GM12878 (cell line): ENCODE data around the gene SLC29A1. TPM values are rescaled to one million over a fixed set of nuclear protein-coding genes. Genes with fewer than 3 reads are reported as not detected.

Experiments
- BRCA1 ChIP-seq: IDR thresholded peaks from 2 replicates; pipeline ENCODE4 v1.6.1; 2011; ENCODE audit warnings: low read depth, low read length, improper control_type of control experiment
- CBX5 ChIP-seq: sonication (generic); IDR thresholded peaks from 2 replicates; pipeline ENCODE4 v1.6.1; 2016; ENCODE audit warnings: low read depth, moderate library complexity, mild to moderate bottlenecking, inconsistent platforms
- ESRRA ChIP-seq: IDR thresholded peaks from 2 replicates; pipeline ENCODE4 v1.6.1; 2012; ENCODE audit warnings: mild to moderate bottlenecking, low read length, improper control_type of control experiment
- ETV6 ChIP-seq, 2 experiments: fragments of 450-650 bp in 1 of 2; IDR thresholded peaks in 1 of 2; conservative IDR thresholded peaks in 1 of 2; 2 replicates each; pipeline ENCODE4 v1.6.1; 2014; ENCODE audit warnings: antibody characterized with exemption in 1 of 2, borderline replicate concordance in 1 of 2, low read depth in 1 of 2, mild to moderate bottlenecking in 1 of 2, moderate library complexity in 1 of 2
- EZH2 ChIP-seq: IDR thresholded peaks from 2 replicates; pipeline ENCODE4 v1.6.1; 2012; ENCODE audit warnings: low read depth, mild to moderate bottlenecking, control low read depth, inconsistent platforms, low read length, borderline replicate concordance; ENCODE audit not compliant: control insufficient read depth
- HDGF ChIP-seq: fragments of 450-650 bp; IDR thresholded peaks from 2 replicates; pipeline ENCODE4 v1.6.1; 2016; ENCODE audit warnings: antibody characterized with exemption
- KAT2A ChIP-seq: conservative IDR thresholded peaks from 2 replicates; pipeline ENCODE4 v1.6.1; 2011; ENCODE audit warnings: low read depth, low read length; ENCODE audit not compliant: control insufficient read depth
- NBN ChIP-seq: fragments of 450-650 bp; IDR thresholded peaks from 2 replicates; pipeline ENCODE4 v1.6.1; 2016
- NFXL1 ChIP-seq: fragments of 450-650 bp; IDR thresholded peaks from 2 replicates; pipeline ENCODE4 v1.6.1; 2017; ENCODE audit warnings: antibody characterized with exemption, mild to moderate bottlenecking, borderline replicate concordance
- POU2F2 ChIP-seq: IDR thresholded peaks from 3 replicates; pipeline ENCODE4 v1.6.1; 2011; ENCODE audit warnings: low read depth, mild to moderate bottlenecking, low read length, borderline replicate concordance
- SREBF1 ChIP-seq: IDR thresholded peaks from 2 replicates; pipeline ENCODE4 v1.6.1; 2012; ENCODE audit warnings: mild to moderate bottlenecking, low read length
- SREBF2 ChIP-seq: IDR thresholded peaks from 2 replicates; pipeline ENCODE4 v1.6.1; 2012; ENCODE audit warnings: mild to moderate bottlenecking, low read length
- YBX1 ChIP-seq: fragments of 450-650 bp; IDR thresholded peaks from 2 replicates; pipeline ENCODE4 v1.6.1; 2016; ENCODE audit warnings: antibody characterized with exemption
- ZNF217 ChIP-seq: fragments of 450-650 bp; IDR thresholded peaks from 2 replicates; pipeline ENCODE4 v1.6.1; 2017; ENCODE audit warnings: antibody characterized with exemption, mild to moderate bottlenecking
- ZNF24 ChIP-seq: fragments of 450-650 bp; IDR thresholded peaks from 2 replicates; pipeline ENCODE4 v1.6.1; 2017; ENCODE audit warnings: antibody characterized with exemption, mild to moderate bottlenecking
- ZSCAN29 ChIP-seq: fragments of 450-650 bp; IDR thresholded peaks from 2 replicates; pipeline ENCODE4 v1.6.1; 2017; ENCODE audit warnings: mild to moderate bottlenecking, moderate library complexity
- ZZZ3 ChIP-seq: IDR thresholded peaks from 2 replicates; pipeline ENCODE4 v1.6.1; 2011; ENCODE audit warnings: low read depth; ENCODE audit not compliant: control insufficient read depth, insufficient read length
- polyA plus RNA-seq, 11 experiments: library from polyadenylated mRNA; depleted of rRNA in 4 of 11; unstranded in 6 of 11; stranded (reverse) in 5 of 11; fragments of >200 nt; fragmentation: Nextera tagmentation in 4 of 11; fragmentation: Illumina TruSeq in 1 of 11; extraction: Ambion mirVana in 4 of 11; extraction: Trizol in 1 of 11; gene quantifications; 1 replicate in 1 of 11; 2 replicates in 10 of 11; pipeline versions ENCODE4 v1.2.1 to v1.2.3, GENCODE V29; 2011 to 2016; ENCODE audit warnings: inconsistent platforms in 2 of 11, missing spikeins in 2 of 11, low read depth in 1 of 11
- total RNA-seq, 4 experiments: library from RNA; depleted of rRNA in 3 of 4; stranded (reverse); fragments of >200 nt in 3 of 4; fragmentation: Illumina TruSeq in 1 of 4; extraction: Trizol in 1 of 4; gene quantifications; 2 replicates each; pipeline versions ENCODE4 v1.2.1 to v1.2.3, GENCODE V29; 2013 to 2021
- TF ChIP-seq, protein P1 (sequence below): IDR thresholded peaks from 2 replicates; pipeline ENCODE4 v1.6.1; 2011; ENCODE audit warnings: mild to moderate bottlenecking, low read depth, low read length, moderate library complexity; ENCODE audit not compliant: insufficient replicate concordance
- TF ChIP-seq, protein P2 (sequence below): fragments of 450-650 bp; IDR thresholded peaks from 2 replicates; pipeline ENCODE4 v1.6.1; 2016; ENCODE audit warnings: mild to moderate bottlenecking
- TF ChIP-seq, protein P3 (sequence below): fragments of 450-650 bp; IDR thresholded peaks from 2 replicates; pipeline ENCODE4 v1.6.1; 2017; ENCODE audit warnings: mild to moderate bottlenecking, moderate library complexity
- TF ChIP-seq, protein P4 (sequence below): fragments of 450-650 bp; IDR thresholded peaks from 2 replicates; pipeline ENCODE4 v1.6.1; 2017; ENCODE audit warnings: low read depth, mild to moderate bottlenecking, moderate library complexity
- TF ChIP-seq, protein P5 (sequence below): IDR thresholded peaks from 2 replicates; pipeline ENCODE4 v1.6.1; 2012; ENCODE audit warnings: low read depth, low read length, improper control_type of control experiment

The SLC29A1 gene
- total and polyA plus RNA-seq, 10 of the 15 experiments (the other 5 are each of a cell fraction or from before 2014, with no cell fraction given) = 10.0 to 132 (median 93.4) TPM

DNA sequence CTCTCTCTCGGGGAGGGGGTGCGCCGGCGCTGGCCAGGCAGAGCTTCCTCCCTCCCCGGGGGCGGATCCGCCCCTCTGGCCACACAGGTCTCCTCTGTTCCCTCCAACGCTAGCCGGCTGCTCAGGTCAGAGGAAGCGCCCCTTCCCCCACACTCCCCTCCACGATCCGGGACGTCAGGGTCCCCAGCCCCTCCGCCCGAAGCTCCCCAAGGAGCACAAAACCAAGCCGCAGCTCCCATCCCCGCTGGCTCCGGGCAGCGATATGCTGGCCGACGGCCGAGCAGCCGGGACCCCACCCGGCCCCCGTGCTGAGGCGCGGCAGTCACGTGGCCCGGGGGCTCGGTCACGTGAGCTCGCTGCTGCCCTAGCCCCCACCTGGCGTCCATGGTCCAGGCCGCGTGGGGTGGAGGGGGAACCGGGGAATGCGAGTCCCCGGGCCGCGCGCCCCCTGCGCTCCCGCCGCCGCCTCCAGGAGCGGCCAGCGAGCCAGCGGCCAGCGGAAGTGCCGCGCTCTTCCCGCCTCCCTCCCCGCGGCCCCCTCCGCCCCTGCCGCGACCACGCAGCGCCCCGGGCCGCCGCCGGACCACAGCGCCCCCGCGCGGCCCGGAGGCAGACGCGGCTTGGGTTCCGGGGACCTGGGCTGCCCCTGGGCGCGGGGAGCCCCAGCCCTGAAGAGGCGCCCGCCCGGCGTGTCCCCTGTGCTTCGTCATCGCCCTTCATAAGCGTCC lies 33.8 kb downstream of the SLC29A1 start, which contains the start of gene SLC35B2 (continued):
- TF ChIP-seq, protein P1, sequence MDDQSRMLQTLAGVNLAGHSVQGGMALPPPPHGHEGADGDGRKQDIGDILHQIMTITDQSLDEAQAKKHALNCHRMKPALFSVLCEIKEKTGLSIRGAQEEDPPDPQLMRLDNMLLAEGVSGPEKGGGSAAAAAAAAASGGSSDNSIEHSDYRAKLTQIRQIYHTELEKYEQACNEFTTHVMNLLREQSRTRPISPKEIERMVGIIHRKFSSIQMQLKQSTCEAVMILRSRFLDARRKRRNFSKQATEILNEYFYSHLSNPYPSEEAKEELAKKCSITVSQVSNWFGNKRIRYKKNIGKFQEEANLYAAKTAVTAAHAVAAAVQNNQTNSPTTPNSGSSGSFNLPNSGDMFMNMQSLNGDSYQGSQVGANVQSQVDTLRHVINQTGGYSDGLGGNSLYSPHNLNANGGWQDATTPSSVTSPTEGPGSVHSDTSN = peak; percentile 33
- TF ChIP-seq SREBF1 (no peak), ESRRA (no peak), ZNF217 (0 out of 2 replicates have a peak, but pooled peaks have one; percentile 61), CBX5 (no peak), NFXL1 (no peak), NBN (no peak; the same call in 1 of the 2 replicates), KAT2A (no peak), ETV6 (conservative IDR thresholded peaks at IDR 0.05 in 1 of 2, IDR thresholded peaks at IDR 0.05 in 1 of 2; ENCODE audit: borderline replicate concordance in 1 of 2, low read depth in 1 of 2) (0 out of 4 replicates have a peak, but pooled peaks of 1 of the 2 experiments have one; percentile 27), BRCA1 (no peak), ZNF24 (no peak), HDGF (peak; percentile 49; the same call in 1 of the 2 replicates), YBX1 (no peak), ZZZ3 (no peak), POU2F2 (no peak), ZSCAN29 (no peak), EZH2 (no peak), SREBF2 (no peak)
- TF ChIP-seq, protein P2, sequence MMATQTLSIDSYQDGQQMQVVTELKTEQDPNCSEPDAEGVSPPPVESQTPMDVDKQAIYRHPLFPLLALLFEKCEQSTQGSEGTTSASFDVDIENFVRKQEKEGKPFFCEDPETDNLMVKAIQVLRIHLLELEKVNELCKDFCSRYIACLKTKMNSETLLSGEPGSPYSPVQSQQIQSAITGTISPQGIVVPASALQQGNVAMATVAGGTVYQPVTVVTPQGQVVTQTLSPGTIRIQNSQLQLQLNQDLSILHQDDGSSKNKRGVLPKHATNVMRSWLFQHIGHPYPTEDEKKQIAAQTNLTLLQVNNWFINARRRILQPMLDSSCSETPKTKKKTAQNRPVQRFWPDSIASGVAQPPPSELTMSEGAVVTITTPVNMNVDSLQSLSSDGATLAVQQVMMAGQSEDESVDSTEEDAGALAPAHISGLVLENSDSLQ = no peak
- TF ChIP-seq, protein P3, sequence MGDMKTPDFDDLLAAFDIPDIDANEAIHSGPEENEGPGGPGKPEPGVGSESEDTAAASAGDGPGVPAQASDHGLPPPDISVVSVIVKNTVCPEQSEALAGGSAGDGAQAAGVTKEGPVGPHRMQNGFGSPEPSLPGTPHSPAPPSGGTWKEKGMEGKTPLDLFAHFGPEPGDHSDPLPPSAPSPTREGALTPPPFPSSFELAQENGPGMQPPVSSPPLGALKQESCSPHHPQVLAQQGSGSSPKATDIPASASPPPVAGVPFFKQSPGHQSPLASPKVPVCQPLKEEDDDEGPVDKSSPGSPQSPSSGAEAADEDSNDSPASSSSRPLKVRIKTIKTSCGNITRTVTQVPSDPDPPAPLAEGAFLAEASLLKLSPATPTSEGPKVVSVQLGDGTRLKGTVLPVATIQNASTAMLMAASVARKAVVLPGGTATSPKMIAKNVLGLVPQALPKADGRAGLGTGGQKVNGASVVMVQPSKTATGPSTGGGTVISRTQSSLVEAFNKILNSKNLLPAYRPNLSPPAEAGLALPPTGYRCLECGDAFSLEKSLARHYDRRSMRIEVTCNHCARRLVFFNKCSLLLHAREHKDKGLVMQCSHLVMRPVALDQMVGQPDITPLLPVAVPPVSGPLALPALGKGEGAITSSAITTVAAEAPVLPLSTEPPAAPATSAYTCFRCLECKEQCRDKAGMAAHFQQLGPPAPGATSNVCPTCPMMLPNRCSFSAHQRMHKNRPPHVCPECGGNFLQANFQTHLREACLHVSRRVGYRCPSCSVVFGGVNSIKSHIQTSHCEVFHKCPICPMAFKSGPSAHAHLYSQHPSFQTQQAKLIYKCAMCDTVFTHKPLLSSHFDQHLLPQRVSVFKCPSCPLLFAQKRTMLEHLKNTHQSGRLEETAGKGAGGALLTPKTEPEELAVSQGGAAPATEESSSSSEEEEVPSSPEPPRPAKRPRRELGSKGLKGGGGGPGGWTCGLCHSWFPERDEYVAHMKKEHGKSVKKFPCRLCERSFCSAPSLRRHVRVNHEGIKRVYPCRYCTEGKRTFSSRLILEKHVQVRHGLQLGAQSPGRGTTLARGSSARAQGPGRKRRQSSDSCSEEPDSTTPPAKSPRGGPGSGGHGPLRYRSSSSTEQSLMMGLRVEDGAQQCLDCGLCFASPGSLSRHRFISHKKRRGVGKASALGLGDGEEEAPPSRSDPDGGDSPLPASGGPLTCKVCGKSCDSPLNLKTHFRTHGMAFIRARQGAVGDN = peak; percentile 6
- TF ChIP-seq, protein P4, sequence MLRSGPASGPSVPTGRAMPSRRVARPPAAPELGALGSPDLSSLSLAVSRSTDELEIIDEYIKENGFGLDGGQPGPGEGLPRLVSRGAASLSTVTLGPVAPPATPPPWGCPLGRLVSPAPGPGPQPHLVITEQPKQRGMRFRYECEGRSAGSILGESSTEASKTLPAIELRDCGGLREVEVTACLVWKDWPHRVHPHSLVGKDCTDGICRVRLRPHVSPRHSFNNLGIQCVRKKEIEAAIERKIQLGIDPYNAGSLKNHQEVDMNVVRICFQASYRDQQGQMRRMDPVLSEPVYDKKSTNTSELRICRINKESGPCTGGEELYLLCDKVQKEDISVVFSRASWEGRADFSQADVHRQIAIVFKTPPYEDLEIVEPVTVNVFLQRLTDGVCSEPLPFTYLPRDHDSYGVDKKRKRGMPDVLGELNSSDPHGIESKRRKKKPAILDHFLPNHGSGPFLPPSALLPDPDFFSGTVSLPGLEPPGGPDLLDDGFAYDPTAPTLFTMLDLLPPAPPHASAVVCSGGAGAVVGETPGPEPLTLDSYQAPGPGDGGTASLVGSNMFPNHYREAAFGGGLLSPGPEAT = no peak; the same call in 1 of the 2 replicates
- TF ChIP-seq, protein P5, sequence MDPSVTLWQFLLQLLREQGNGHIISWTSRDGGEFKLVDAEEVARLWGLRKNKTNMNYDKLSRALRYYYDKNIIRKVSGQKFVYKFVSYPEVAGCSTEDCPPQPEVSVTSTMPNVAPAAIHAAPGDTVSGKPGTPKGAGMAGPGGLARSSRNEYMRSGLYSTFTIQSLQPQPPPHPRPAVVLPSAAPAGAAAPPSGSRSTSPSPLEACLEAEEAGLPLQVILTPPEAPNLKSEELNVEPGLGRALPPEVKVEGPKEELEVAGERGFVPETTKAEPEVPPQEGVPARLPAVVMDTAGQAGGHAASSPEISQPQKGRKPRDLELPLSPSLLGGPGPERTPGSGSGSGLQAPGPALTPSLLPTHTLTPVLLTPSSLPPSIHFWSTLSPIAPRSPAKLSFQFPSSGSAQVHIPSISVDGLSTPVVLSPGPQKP = 0 out of 2 replicates have a peak, but pooled peaks have one; percentile 27
